Activated naive CD8-positive, alpha-beta T cell treated with anti-CD3 and anti-CD28 coated beads, Interleukin-2, amount 10 ng/mL, durations not matched to agents 7 days and 5 days (primary cell): ENCODE measurements around the gene HS6ST3. TPM values are rescaled to one million over a fixed set of nuclear protein-coding genes. Genes with fewer than 3 reads are reported as not detected.

ENCODE experiments used
- ATAC-seq: fragments of 150-1000 bp; cut with Tn5 transposase; one replicate; pipeline ENCODE4 v1.10.0; 2021; ENCODE audit warnings: low read depth, moderate library complexity
- POLR2A ChIA-PET: fragments of 350-600 bp; sonication (Branson Sonifier 250); formaldehyde crosslinking; loops from one replicate; lab custom pipeline; 2021; ENCODE audit warnings: antibody characterized with exemption; lab: Charles Lee
- DNase-seq: peaks from one replicate; pipeline ENCODE4 v3.0.0; 2021
- H3K27ac Mint-ChIP-seq: one replicate; pipeline ENCODE4 v1.8.0; 2022; ENCODE audit warnings: mild to moderate bottlenecking, mixed read lengths
- H3K27me3 Mint-ChIP-seq: one replicate; pipeline ENCODE4 v1.8.0; 2022; ENCODE audit warnings: mild to moderate bottlenecking, moderate library complexity, mixed read lengths
- H3K36me3 Mint-ChIP-seq: one replicate; pipeline ENCODE4 v1.8.0; 2021; ENCODE audit warnings: mild to moderate bottlenecking, mixed read lengths
- H3K4me1 Mint-ChIP-seq: one replicate; pipeline ENCODE4 v1.8.0; 2021; ENCODE audit warnings: mixed read lengths
- H3K4me3 Mint-ChIP-seq: one replicate; pipeline ENCODE4 v1.8.0; 2022; ENCODE audit warnings: mild to moderate bottlenecking, moderate library complexity, mixed read lengths
- H3K9me3 Mint-ChIP-seq: one replicate; pipeline ENCODE4 v1.8.0; 2021; ENCODE audit warnings: mixed read lengths
- total RNA-seq, 2 experiments: library from RNA; stranded (reverse); gene quantifications; one replicate each; pipeline ENCODE4 v1.2.3, GENCODE V29; 2021

The HS6ST3 gene
- total RNA-seq, 2 experiments from 2014 or later: not detected

DNA sequence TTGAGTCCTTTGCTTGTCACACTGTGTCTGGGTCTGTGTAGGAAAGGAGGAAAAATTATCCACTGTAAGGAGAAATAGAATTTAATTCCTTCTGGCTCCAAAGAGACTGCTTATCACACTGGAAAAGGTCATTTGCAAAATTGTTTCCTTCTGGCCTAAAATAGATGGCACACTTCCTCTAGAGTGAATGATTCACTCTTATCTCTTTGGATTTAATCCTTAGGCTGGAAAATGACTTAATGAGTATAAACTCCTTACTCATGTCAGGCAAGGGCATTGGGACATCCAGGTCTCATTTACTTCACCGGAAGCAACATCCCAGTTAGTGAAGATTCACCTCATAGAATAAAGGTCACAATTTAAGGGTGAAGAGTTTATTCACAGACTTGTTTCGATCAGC, 610.8 kb downstream of the HS6ST3 start:
- no peaks in the 10 kb centered on the region for H3K27me3 Mint-ChIP-seq
- H3K4me3 Mint-ChIP-seq: no peak overlapping the region
- peaks cover 10% of the 10 kb centered on the region for H3K9me3 Mint-ChIP-seq
- POLR2A ChIA-PET: no interaction called here
- H3K36me3 Mint-ChIP-seq: no peaks in the 10 kb centered on the region
- no peaks in the 10 kb centered on the region for H3K4me1 Mint-ChIP-seq
- ATAC-seq (no peak), DNase-seq (no peak)
- no peak overlapping the region for H3K27ac Mint-ChIP-seq

GRCh38 chr13:96707146-96707545, 617.2 kb downstream of the HS6ST3 start:
- H3K4me3 Mint-ChIP-seq: no peak overlapping the region
- POLR2A ChIA-PET: no interaction called here
- no peaks in the 10 kb centered on the region for H3K36me3 Mint-ChIP-seq
- DNase-seq: no peak
- H3K4me1 Mint-ChIP-seq: no peaks in the 10 kb centered on the region
- H3K9me3 Mint-ChIP-seq: peaks cover 3% of the 10 kb centered on the region
- no peaks in the 10 kb centered on the region for H3K27me3 Mint-ChIP-seq
- no peak overlapping the region for H3K27ac Mint-ChIP-seq
- ATAC-seq: no peak

DNA sequence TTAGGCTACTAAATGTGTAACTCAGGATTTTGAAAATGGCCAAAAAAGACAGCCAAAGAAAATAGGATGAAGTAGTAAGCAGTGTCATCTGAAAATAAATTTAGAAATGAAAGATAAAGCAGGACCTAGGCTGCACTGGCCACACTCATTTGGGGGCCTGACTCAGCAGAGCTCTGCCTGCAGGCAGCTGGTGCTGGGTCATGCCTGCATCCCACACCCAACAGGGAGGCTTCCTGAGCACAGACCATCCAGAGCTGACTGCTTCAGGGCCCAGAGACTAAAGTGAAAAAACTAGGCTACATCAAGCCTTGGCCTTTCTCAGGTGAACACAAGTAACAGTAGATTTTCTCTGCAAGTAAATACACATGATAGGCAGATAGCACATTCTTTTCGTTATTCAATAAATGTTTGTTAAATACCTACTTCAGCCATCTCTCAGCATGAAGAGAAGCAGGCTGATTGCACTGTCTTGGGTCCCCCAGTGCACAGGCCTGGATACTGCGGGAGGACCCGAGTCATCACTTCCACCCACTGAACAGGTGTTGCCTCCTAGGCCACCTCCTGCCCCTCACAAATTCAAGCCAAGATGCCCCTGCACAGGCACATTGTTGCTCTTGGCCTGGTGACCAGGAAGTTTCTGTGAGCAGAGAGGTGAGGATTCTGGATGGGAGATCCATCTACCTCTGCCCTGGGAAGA, 620.4 kb downstream of the HS6ST3 start:
- POLR2A ChIA-PET: no interaction called here
- Mint-ChIP-seq H3K27me3 (no peaks in the 10 kb centered on the region), H3K27ac (no peak overlapping the region), H3K4me1 (no peaks in the 10 kb centered on the region), H3K4me3 (no peak overlapping the region), H3K9me3 (peaks cover 1% of the 10 kb centered on the region), H3K36me3 (no peaks in the 10 kb centered on the region)
- DNase-seq (no peak), ATAC-seq (no peak)

- DNase-seq (no peak), ATAC-seq (no peak)
- Mint-ChIP-seq H3K27ac (no peak overlapping the region), H3K9me3 (peaks cover 5% of the 10 kb centered on the region), H3K27me3 (no peaks in the 10 kb centered on the region), H3K4me3 (no peak overlapping the region), H3K36me3 (no peaks in the 10 kb centered on the region), H3K4me1 (no peaks in the 10 kb centered on the region)
- POLR2A ChIA-PET: no interaction called here
Measured at GRCh38 chr13:96720446-96720845, 630.5 kb downstream of the HS6ST3 start.

DNA sequence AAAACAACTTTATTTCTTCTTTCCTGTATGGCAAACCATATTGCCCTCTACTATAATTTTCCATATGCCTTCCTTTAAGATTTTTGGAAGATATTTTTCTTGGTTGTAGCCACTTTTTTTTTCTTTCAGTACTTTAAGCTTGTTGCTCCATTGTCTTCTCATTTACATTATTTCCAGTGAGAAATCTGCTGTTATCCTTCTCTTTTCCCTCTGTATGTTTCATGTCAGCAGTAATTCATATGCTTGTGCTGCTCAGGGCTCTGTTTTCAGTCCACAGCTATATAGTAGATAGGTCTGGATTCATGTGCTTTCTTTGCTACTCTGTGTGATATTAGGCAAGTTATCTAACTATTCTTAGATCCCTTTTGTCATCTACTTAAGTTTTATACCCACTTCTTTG, 636.7 kb downstream of the HS6ST3 start:
- Mint-ChIP-seq H3K36me3 (no peaks in the 10 kb centered on the region), H3K9me3 (peaks cover 12% of the 10 kb centered on the region), H3K4me1 (no peaks in the 10 kb centered on the region), H3K4me3 (no peak overlapping the region), H3K27me3 (no peaks in the 10 kb centered on the region), H3K27ac (no peak overlapping the region)
- POLR2A ChIA-PET: no interaction called here
- ATAC-seq (no peak), DNase-seq (no peak)

DNA sequence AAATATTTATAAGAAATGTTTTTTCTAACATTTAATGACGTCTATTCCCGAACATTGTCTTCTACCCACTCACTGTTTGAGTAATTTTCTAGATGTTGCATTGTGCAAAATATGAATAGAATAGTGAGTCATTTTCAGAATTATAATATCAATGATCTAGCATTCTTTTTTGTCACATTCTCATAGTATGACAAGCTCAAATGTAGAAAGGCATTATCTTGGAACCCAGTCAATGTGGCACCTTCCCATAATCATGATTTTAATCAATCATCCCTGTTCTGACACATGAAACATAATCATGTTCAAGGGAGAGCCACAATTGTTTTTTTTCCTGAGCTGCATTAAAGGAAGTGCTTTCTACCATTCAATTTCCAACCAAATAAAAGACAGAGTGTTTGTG, 638.6 kb downstream of the HS6ST3 start:
- DNase-seq (no peak), ATAC-seq (no peak)
- no peaks in the 10 kb centered on the region for H3K4me1 Mint-ChIP-seq
- H3K27ac Mint-ChIP-seq: no peak overlapping the region
- H3K36me3 Mint-ChIP-seq: no peaks in the 10 kb centered on the region
- H3K9me3 Mint-ChIP-seq: peaks cover 9% of the 10 kb centered on the region
- H3K27me3 Mint-ChIP-seq: no peaks in the 10 kb centered on the region
- POLR2A ChIA-PET: no interaction called here
- H3K4me3 Mint-ChIP-seq: no peak overlapping the region

GRCh38 chr13:96730676-96731075, 640.8 kb downstream of the HS6ST3 start:
- Mint-ChIP-seq H3K4me3 (no peak overlapping the region), H3K4me1 (no peaks in the 10 kb centered on the region), H3K36me3 (no peaks in the 10 kb centered on the region), H3K27me3 (no peaks in the 10 kb centered on the region), H3K9me3 (peaks cover 9% of the 10 kb centered on the region), H3K27ac (no peak overlapping the region)
- no peak for ATAC-seq
- POLR2A ChIA-PET: no interaction called here
- DNase-seq: no peak

DNA sequence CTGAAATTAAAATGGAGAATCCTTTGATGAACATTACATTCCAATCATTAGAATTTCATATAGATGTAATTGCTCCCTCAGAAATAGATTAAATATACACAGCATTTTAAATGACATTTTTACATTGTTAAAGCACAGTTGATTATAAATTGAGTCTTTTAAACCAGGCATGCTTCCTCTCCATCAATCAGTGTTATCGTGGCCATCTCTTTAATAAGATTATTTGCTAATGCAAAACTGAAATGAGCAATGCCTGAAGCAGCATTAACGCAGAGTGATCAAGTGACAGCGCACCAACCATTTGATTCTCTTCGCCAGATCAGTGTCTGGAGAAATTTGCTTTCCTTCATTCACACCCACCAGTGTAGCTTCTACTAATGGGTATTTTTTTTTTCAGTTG, 644.6 kb downstream of the HS6ST3 start:
- Mint-ChIP-seq H3K4me1 (no peaks in the 10 kb centered on the region), H3K9me3 (peaks cover 11% of the 10 kb centered on the region), H3K4me3 (no peak overlapping the region), H3K36me3 (no peaks in the 10 kb centered on the region), H3K27me3 (no peaks in the 10 kb centered on the region), H3K27ac (no peak overlapping the region)
- ATAC-seq (no peak), DNase-seq (no peak)
- POLR2A ChIA-PET: no interaction called here

GRCh38 chr13:96741779-96742178, 651.9 kb downstream of the HS6ST3 start:
- no peaks in the 10 kb centered on the region for H3K36me3 Mint-ChIP-seq
- ATAC-seq (no peak), DNase-seq (no peak)
- POLR2A ChIA-PET: no interaction called here
- no peak overlapping the region for H3K4me3 Mint-ChIP-seq
- no peaks in the 10 kb centered on the region for H3K4me1 Mint-ChIP-seq
- H3K27me3 Mint-ChIP-seq: no peaks in the 10 kb centered on the region
- no peak overlapping the region for H3K27ac Mint-ChIP-seq
- peaks cover 8% of the 10 kb centered on the region for H3K9me3 Mint-ChIP-seq

GRCh38 chr13:96743296-96744089, 653.6 kb downstream of the HS6ST3 start:
- DNase-seq (no peak), ATAC-seq (no peak)
- Mint-ChIP-seq H3K27me3 (no peaks in the 10 kb centered on the region), H3K4me1 (no peaks in the 10 kb centered on the region), H3K4me3 (no peak overlapping the region), H3K36me3 (no peaks in the 10 kb centered on the region), H3K9me3 (peaks cover 7% of the 10 kb centered on the region), H3K27ac (no peak overlapping the region)
- POLR2A ChIA-PET: no interaction called here

DNA sequence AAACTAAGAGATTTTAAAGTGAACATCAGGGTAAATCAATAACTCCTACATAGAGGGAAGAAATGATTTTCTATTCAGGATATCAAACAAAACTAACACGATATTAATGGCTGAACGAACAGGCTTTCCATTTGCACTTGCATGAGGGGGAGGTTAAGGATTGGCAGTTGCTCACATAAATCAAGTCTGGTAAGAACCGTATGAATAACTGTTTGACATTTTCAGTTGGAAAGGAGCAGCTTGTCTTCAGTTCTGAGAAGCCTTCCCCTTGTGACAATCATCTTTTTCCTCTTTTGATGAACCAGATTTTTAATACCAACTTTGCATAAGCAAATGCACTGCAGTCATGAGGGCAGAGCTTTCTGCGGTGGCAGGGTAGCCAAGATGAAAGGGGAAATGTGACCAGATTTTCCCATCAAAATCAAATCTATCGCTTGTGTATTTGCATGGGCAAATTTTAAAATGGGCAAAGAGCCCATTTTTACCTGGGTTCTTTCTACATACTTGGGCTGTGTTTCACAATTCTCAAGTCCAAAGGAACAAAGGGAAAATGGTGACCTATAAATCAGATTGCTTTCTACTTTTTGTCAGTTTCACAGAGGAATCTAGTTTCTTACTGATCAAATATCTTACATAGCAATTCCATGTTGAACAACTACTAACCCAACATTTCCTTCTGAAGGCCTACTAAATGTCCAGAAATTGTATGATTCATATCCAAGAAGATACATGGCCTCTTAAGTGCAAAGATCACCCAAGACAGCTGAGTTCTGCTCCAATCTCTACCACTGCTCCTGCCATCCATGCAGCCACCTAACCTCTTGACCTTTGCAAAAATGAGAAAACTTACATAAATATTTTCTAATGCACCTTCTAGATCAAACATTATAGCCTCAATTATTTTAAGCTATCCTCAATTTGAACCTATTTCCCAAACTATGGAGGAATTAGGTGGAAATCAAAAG, 654.7 kb downstream of the HS6ST3 start:
- Mint-ChIP-seq H3K27me3 (no peaks in the 10 kb centered on the region), H3K4me3 (no peak overlapping the region), H3K9me3 (peaks cover 4% of the 10 kb centered on the region), H3K4me1 (no peaks in the 10 kb centered on the region), H3K36me3 (no peaks in the 10 kb centered on the region), H3K27ac (no peak overlapping the region)
- DNase-seq (no peak), ATAC-seq (no peak)
- POLR2A ChIA-PET: no interaction called here

- Mint-ChIP-seq H3K4me3 (no peak overlapping the region), H3K4me1 (no peaks in the 10 kb centered on the region), H3K9me3 (peaks cover 3% of the 10 kb centered on the region), H3K27me3 (no peaks in the 10 kb centered on the region), H3K27ac (no peak overlapping the region), H3K36me3 (no peaks in the 10 kb centered on the region)
- POLR2A ChIA-PET: no interaction called here
- ATAC-seq: no peak
- DNase-seq: no peak
Measured at GRCh38 chr13:96746886-96747285, 657.0 kb downstream of the HS6ST3 start.

GRCh38 chr13:96749825-96750224, 659.9 kb downstream of the HS6ST3 start:
- Mint-ChIP-seq H3K4me1 (no peaks in the 10 kb centered on the region), H3K36me3 (no peaks in the 10 kb centered on the region)

More at GRCh38 chr13:96749825-96750224, 659.9 kb downstream of the HS6ST3 start:
- no peak for ATAC-seq
- Mint-ChIP-seq H3K4me3 (no peak overlapping the region), H3K27me3 (no peaks in the 10 kb centered on the region), H3K27ac (no peak overlapping the region), H3K9me3 (no peaks in the 10 kb centered on the region)
- POLR2A ChIA-PET: no interaction called here
- no peak for DNase-seq
